Fibroblast of skin of back (primary cell): ENCODE results near the gene PIGP.
"Not testable (repeated sequence)": the region's sequence is repeated elsewhere in the genome, so short reads cannot be mapped to it uniquely, and the experiment has no call there.

Source experiments
- DNase-seq: peaks from one replicate; pipeline ENCODE4 v3.0.0-alpha.2; 2013

Gene PIGP

DNA sequence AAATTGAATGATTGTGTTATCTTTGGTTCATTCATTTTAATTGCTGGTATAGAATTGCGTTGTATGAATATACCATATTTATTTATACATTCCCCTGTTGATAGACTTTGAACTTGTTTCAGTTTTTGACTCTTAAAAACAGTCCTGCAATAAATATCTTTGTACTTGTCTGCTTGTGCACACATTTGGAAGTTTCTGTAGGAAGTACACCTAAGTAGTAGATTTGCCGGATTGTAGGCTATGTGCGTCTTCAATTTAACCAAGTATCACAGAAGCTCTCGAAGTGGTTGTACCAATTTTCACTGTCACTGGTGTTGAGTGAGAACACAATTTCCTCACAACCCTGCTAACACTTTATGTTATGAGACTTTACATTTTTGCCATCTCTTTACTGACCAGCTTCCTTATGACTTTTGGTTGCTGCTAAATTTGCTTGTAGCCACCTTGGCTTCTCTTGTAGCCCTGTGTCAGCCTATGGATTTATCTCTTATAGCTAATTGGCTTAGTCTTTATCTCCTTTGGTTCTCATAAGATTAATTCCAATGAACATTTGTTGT lies 2.4 kb upstream of the PIGP start:
- no peak for DNase-seq

DNA sequence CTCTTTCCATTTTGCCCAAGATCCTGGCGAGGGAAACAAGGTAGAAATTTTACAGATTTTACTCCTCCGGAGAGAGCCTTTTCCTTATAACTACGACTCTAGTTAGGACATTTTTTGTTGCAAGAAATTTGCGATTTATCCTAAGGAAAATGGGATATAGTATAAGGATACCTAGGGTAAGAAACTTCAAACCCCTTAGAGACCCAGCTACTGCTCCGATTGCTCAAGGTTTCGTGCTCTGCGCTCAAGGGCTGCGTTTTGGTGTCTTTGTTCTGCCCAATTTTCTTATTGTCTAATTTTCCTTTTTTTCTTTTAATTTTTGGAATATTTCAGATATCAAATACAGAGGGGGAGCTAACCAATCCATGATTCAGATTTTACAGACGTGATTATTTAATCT lies 1.7 kb upstream of the PIGP start:
- DNase-seq: no peak

DNA sequence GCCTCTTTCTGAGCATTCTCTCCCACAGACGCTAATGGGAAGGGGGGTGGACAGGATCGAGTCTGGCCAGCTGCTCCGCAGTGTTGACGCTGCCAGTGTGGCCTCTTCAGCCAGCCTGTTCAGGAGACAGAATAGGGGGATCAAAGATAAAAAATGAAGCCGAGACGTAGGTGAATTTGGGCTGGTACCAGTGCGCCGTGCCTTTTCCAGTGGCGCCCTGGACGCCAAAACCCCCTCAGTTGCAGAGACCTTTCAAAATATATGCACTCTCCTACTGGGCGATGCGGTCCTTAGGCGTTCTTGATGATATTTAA lies 1.3 kb upstream of the PIGP start:
- no peak for DNase-seq

DNA sequence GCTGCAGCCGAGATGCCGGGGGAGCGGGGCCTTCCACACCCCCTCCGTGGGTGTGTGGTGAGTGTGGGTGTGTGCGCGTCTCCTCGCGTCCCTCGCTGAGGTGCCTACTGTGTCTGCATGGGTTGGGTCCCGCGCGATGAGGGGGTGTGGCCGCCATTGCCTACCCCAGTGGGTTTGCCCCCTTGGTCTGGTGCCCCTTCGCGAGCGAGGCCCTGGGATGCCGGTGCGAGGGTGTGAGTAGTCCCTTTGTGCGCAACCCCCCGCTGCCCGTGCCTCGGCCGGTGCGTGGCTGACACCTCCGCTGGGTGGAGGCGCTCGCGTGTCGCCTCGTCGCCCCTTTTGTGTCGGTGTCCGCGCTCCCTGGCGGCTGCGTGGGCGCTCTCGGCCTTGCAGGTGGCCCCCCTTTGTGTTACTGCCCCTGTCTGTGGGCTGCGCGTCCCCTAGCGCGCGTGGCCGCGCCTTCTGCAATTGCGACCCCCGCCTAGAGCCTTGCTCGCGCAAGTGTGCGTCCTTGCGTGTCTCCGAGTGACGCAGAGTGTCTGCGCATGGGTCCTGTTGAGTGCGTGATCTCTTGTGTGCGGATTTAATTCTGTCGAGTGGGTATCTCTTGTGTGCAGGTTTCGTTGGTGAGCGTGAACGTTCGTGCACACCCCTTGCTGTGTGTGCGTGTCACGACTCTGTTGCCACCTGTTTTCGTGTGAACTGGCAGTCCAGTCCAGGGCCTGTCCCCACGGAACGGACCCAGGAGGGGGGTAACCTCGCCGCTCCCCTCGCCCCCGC lies 736 bp upstream of the PIGP start:
- DNase-seq: peak; percentile 32

DNA sequence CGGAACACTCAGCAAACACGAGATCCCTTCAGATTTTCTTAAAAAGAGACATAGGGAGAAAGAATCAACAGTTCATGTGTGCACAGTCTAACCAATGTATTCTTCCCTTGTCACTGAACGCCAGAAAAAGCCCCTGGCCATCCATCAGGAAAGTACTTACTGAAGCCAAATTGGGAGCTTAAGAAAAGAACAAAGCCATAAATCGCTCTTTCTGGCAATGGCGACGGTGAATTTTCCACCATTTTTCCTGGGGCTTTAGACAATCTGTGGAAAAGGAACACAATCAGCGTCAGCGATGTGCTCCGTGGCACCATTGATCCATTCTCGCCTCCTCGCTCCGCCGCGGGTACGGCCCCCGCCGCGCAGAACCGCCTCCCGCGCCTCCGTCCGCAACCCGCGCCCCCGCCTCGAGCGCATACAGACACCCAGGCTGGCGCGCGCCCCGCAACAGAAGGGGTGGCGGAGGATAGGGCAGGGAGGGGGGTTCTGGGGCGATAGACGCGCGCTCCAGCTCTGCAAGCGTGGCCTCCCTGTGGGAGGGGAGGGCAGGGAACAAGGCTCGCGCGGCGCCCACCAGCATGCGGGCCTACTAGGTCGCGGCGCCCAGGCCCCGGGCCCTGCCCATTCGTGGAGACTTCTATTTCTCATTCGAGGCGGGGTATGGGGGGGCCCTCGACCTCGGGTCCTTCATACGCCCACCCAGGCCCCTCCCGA lies 440 bp downstream of the PIGP start:
- DNase-seq: no peak

DNA sequence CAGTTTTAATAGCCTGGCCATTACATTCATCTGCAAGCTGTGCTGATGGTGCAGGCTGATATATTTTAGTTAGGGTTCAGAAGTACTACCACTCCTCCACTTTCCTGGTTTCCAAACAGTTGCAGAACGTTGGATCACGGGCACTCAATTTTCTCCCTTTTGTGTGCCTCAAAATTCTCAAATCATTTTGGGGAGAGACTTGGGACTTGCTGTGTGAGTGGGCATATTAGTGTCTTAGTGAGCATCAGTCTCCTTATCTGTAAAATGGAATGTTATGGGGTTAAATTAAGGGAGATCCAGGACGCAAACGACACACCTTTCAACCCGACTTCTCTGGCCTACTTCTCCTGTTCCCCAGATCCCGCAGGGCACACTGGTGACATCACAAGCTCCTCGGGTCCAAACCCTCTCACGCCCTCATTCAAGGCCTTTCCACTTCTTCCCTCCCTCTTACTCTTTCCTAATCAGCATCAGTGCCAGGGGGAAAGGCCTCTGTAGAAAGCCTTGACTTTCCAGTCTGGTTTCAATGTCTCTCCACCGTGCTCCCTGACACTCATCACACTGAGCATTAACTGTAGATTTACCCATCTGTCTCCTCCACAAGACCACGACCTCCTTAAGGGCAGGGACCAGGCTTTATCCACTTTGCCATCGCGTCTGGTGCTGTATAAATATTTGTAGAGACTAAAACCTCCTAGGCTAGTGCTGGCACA lies 1.2 kb downstream of the PIGP start:
- peak; percentile 61 for DNase-seq

DNA sequence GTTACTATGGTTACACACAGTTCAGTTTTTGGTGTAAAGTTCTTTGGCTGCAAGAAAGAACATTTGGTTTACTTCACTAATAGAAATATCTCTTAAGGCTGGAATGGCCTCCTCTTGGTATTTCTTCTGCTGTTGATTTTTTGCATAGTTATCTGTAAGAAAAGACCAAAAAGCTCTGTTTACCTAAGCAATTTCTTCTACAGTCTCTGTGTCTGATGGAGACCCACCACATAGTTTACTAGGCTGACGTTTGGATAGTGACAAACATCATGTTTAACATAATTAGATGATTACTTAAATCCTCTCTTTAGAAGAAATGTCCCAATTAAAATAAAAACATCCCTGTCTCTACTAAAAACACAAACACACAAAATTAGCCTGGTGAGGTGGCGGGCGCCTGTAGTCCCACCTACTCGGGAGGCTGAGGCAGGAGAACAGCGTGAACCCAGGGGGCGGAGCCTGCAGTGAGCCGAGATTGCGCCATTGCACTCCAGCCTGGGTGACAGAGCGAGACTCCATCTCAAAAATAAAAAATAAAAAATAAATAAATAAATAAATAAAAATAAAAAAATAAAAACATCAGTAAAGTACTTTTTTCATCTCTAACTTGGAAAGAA lies 7.2 kb downstream of the PIGP start:
- DNase-seq: peak; percentile 27

DNA sequence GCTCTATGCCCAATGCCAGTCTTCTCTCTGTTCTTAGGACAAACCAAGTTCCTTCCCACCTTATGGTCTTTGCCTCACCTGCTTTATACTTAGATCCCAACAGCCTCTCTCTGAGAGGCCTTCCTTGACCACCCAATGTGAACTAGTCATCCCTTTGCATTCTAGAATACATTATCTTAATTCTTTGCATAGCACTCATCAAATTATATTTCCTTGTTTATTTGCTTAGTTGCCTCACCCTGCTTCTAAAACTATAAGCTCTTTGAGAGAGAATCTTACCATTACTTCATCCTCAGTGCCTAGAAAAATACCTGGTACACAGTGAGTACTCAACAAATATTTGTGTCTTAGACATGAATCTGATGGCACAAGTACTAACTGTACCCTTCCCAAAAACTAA lies 8.0 kb downstream of the PIGP start:
- DNase-seq: peak; percentile 40

DNA sequence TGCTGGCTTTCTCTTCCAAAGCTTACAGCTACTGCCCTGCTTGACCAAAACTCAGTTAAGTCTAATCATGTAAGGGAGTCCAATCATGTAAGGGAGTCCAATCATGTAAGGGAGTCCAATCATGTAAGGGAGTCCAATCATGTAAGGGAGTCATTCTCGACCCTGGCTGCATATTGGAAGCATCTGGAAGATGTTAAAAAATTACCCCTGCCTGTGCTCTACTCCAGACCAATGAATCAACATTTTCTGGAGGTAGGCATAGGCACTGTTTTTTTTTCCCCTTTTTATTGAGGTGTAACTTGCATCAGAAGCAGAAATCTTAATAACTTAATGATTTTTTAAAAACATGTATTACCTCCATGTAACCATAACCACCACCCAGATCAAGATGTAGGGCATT lies 9.4 kb downstream of the PIGP start:
- no peak for DNase-seq

DNA sequence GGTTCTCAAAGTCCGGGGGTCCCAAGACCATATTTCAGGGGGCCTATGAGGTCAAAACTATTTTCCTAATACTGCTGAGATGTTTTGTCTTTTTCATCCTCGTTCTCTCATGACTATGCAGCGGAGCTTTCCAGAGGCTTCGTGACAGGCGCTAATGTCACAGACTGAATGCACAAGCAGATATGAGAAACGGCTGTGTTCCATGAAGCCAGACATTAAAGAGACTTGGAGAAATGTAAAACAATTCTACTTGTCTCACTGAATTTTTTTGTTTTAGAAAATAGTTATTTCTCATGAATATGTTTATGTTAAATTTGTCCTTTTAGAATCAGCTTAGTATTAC lies 10.3 kb downstream of the PIGP start:
- no peak for DNase-seq

DNA sequence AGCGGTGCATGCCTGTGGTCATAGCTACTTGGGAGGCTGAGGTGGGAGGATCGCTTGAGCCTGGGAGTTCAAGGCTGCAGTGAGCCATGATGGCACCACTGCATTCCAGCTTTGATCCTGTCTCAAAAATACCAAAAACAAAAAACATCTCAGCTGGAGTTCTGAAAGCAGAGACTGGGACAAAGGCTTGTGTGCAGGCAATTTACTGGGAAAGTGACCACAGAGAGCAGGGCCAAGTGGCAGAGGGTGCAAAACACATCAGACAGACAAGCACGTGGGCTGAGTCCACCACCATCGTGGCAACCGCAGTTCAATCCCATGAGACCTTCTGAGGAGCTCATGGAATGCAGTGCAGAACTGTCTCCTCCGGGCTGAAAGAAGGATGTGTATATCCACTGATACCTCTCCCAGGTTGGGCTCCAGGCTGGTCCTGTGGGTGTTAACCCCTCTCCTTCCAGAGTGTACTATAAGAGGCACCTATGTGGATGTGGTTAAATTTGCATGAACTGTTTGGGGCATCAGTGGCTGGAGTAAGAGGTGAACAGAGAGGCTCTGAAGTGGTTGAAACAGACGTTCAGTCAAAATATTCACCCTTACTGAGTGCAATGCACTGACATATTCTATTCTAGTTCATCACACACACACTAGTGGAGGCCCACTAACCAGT lies 10.8 kb downstream of the PIGP start:
- peak; percentile 90 for DNase-seq

DNA sequence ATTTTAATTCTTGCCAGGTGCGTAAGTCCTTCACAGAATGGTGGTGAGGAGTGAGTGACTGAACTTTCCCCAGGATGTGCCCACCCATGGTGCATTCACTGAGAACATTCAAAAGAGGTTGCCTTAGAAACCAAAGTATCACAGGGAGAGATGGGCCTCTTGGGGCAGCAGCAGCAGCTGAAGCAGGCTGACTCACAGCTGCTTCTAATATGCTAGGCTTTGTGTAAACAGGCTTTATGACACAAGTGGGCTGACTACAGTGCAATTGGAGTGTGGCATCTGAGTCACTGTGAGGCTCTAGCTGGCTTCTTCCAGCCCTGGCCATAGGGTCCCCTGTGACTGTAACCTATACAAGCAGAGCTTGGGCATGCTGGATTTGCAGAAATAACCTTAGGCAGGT lies 12.6 kb downstream of the PIGP start:
- DNase-seq: peak; percentile 98

DNA sequence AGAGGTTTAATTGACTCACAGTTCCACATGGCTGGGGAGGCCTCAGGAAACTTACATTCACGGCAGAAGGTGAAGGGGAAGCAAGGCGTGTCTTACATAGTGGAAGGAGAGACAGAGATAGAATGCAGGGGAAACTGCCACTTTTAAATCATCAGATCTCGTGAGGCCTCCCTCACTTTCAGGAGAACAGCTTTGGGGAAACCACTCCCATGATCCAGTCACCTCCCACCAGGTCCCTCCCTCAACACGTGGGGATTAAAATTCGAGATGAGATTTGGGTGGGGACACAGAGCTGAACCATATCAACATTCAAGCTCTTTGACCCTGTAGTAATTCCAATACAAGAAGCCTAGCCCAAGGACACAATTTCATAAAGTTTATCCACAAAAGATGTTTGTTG lies 13.7 kb downstream of the PIGP start:
- DNase-seq: no peak

DNA sequence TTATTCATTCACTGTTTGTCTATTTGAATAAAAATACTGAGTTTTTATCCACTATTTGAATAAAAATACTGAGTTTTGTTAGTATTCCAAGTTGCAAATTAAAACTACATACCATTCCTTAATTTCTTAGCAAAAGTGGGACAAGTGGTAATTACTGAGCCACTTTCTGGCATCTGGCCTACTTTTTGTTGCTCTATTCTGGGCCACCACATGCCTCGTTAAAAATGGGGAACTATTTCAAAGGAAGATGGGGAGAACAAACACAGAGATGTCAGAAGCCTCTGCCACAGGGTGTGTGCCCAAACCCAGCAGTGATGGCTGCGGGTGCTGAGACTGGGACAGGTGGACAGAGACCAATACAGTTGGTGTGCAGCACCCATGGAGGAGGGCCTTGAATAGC lies 14.6 kb downstream of the PIGP start:
- no peak for DNase-seq

DNA sequence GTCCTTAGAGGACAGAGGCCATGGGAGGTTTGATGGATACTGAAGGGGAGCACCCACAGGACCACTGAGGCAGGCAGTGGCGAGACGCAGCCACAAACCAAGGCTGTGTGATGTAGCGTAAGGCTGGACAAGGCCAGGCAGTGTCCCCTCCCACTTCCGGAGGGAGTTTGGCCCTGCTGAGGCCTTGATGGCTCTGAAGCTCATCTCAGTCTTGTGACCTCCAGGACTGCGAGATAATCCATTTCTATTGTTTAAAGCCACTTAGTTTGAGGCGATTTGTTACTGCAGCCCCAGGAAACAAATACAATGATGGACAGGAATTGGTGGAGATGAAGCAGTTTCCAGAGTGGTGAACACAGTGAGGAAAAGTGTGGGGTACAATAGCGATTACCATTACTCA lies 15.3 kb downstream of the PIGP start:
- DNase-seq: no peak

DNA sequence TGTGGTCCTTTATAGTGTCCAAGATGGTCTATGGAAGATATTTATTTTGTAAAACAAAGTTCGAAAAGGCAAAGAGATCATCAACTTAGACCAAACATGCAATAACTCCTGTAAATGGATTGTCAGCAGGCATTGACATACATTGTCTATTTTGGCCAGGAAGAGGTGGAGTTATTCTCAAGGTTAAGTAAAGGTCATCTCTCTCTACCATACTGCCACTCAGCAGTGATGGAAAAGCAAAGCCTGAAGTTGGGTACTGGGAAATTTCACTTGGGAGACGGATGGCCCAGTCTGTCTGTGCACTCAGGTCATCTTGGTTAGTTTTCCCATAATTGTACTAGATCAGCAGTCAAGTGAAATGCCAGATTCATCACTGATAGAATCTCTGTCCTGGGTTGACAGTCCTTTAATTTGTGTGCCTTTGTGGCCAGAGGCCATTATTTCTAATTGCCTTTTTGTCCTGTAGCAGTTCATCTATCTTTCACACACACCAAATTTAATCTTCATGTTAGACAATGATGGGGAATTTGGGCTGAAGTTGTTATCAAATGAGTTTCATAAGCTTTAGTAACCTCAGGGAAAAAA lies 17.5 kb downstream of the PIGP start:
- no peak for DNase-seq

DNA sequence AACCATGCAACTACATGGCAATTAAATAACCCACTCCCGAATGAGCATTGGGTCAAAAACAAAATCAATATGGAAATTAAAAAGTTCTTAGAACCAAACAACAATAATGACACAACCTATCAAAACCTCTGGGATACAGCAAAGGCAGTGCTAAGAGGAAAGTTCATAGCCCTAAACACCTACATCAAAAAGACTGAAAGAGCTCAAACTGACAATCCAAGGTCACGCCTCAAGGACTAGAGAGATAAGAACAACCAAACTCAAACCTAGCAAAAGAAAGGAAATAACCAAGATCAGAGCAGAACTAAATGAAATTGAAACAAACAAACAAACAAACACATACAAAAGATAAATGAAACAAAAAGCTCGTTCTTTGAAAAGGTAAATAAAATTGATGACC lies 23.1 kb downstream of the PIGP start:
- DNase-seq: not testable (repeated sequence)

DNA sequence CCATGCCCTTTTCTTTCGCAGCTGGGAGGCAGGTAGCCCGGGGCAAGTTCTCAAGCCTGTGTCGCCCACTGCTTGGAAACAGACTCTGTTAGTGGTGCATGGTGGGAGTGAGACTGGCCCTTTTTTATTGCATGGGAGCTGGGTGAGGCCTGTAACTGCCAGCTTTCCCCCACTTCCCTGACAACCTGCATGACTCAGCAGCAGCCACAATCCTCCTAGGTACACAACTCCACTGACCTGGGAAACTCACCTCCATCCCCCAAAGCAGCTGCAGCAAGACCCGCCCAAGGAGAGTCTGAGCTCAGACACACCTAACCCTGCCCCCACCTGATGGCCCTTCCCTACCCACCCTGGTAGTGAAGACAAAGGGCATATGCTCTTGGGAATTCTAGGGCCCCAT lies 25.8 kb downstream of the PIGP start:
- no peak for DNase-seq

DNA sequence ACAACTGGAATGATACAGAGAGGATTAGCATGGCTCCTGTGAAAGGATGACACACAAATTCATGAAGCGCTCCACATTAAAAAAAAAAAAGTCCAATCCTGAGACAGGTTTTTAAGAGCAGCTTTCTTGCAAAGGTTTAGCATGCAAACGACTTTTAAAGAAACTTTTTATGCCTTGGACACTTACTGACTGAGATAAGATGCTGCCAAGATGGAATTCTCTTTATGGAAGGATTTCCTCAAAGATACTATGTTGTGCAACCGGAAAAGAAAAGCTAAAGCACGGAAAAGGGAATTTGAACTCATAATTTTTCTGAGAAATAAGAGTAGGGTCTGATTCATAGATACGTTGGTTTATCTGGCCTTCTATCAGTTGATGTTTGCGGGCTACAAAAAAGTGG lies 27.3 kb downstream of the PIGP start:
- no peak for DNase-seq

DNA sequence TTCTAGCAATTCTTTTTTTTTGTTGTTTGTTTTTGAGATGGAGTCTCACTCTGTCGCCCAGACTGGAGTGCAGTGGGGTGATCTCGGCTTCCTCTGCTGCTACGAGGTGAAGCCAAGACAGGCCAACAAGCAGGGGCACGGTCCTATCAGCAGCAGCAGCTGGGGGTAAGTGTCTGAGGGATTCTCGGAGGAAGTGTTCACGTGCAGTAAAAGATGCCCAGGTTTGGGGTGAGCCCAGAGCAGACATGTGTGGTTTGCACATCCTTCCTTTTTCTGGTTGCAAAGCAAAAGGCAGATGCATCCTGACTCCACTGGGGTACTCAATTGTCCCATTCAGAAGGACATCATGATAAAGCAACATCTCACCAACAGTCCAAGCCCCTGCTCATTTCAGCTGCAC lies 27.7 kb downstream of the PIGP start:
- no peak for DNase-seq

DNA sequence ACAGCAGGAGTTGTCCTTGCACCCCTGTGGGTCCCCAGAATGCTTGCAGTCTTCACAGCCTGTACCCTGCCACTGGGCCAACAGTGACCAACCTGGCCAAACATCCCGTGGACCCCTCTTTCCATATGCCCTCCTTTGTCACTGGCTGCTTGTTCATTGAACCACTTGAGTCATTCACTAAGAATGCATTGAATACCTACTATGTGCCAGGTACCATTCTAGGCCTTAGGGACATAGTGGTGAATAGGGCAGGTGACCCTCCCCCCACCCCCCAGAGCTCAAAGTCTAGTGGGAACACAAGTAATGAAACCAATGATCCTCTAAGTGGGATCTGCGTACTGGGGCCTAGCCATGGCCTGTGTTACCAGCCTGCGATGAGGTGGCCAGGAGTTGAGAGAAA lies 28.2 kb downstream of the PIGP start:
- no peak for DNase-seq

DNA sequence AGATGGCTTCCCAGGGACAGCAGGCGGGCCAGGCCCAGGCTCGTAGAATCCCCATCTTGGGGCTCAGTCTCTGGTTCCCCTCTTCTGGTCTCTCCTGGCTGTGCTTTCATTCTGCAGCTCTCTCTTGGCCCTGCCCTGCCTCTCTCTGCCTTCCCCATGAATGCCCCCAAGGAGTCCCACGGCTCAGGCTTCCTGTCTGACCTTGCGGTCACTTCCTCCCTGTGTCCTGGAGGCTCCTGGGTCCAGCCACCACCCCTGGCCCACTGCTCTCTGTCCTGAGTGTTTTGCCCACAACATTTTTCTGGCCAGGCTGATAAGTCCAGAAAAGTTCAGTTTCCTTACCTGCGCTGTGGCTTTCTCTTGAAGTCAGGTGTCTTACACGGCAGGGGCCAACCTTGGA lies 29.1 kb downstream of the PIGP start:
- DNase-seq: no peak
